ENCODE results near the gene KSR2. TPM values are rescaled to one million over a fixed set of nuclear protein-coding genes. Genes with fewer than 3 reads are reported as not detected.

Gene KSR2
- total and polyA plus RNA-seq, 2 of the 13 experiments (the other 11 are each of a cell fraction or from before 2014, with no cell fraction given) = 0.02 TPM; not detected in 1

DNA sequence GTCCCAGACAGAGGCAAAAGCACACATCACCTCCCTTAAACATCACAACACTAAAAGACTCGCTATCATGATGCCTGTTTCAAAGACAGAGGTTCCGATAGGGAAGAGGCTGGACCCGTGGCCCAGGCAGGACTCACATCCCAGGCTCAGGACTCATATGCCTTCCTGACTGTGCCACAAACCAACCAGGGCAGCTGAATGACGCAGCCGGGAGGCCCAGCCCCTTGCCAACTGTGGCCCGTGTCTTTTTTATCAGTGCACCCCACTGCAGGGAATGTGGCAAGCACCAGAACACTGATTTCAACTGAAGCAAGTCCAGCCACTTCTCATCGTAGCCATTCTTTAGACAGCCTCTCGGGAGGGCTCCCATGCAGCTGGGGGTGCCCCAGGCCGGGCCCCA is 132.3 kb downstream of the KSR2 start:
- Histone ChIP-seq H3K4me1 (ENCODE audit: insufficient read depth, low read length) (no peaks in the 10 kb centered on the region), H3K27ac (ENCODE audit: extremely low read length, insufficient read depth, low read length) (no peak overlapping the region), H2AFZ (ENCODE audit: low read length) (no peak overlapping the region), H3K36me3 (replicated peaks in 1 of 2; ENCODE audit: control insufficient read depth in 1 of 2, insufficient read depth in 2 of 2, low read length in 2 of 2) (no peaks in the 10 kb centered on the region), H3K4me3 (replicated peaks in 1 of 3; ENCODE audit: insufficient read depth in 1 of 3, low read depth in 2 of 3, low read length in 3 of 3) (no peak overlapping the region), H3K79me2 (ENCODE audit: insufficient read depth, low read length) (no peaks in the 10 kb centered on the region), H4K20me1 (ENCODE audit: insufficient read depth, low read length) (no peaks in the 10 kb centered on the region; the same call in 1 of the 2 replicates), H3K9me3 (ENCODE audit: low read length) (no peaks in the 10 kb centered on the region), H3K4me2 (ENCODE audit: low read depth, low read length) (no peak overlapping the region), H3K27me3 (ENCODE audit: control insufficient read depth in 1 of 2, insufficient read depth in 2 of 2, low read length in 2 of 2) (peaks cover 3 to 36% of the 10 kb centered on the region in 2 experiments; a peak in 3 of 5 replicates), H3K9ac (ENCODE audit: insufficient read depth, low read depth, low read length) (no peak overlapping the region)
- no TSS peak for BruUV-seq (replicated peaks)
- intact Hi-C loops (cut with micrococcal nuclease; ENCODE audit: unreplicated experiment) = loop anchor here (10.0 kb wide), 1 partner anchor 152 kb away; no protein-coding TSS in a partner anchor
- WGBS (ENCODE audit: low lambda C conversion rate) = 23% methylated on average over 4 of the region's 9 CpGs
- in situ Hi-C loops (cut with HindIII; ENCODE audit: extremely low pct_ligation_motif_present, low pct_unique_long_range_greater_than_20kb) = loop anchor here (5.0 to 10.0 kb wide), 3 partner anchors 252 to 622 kb away; partner anchors contain the start of gene NOS1
- no peak for TF ChIP-seq ZMYM2 (CRISPR knock-in tag; IDR thresholded peaks at IDR 0.05)
- no peak for TF ChIP-seq SP140L (CRISPR knock-in tag; IDR thresholded peaks at IDR 0.05; ENCODE audit: borderline replicate concordance)
- no peak for TF ChIP-seq JARID2 (CRISPR knock-in tag; IDR thresholded peaks at IDR 0.05; ENCODE audit: insufficient replicate concordance)
- no peak for TF ChIP-seq GATAD2A (CRISPR knock-in tag; IDR thresholded peaks at IDR 0.05)
- no peak for TF ChIP-seq HMG20B (CRISPR knock-in tag; conservative IDR thresholded peaks at IDR 0.05)
- TF ChIP-seq ZNF230 (CRISPR knock-in tag; IDR thresholded peaks at IDR 0.05) = no peak
- no peak for TF ChIP-seq ZNF20 (CRISPR knock-in tag; IDR thresholded peaks at IDR 0.05)
- no peak for TF ChIP-seq PHB2 (IDR thresholded peaks at IDR 0.05; ENCODE audit: partially characterized antibody)
- no peak for TF ChIP-seq KDM3A (CRISPR knock-in tag; IDR thresholded peaks at IDR 0.05; ENCODE audit: low read depth)
- no peak for TF ChIP-seq NFKB2 (CRISPR knock-in tag; IDR thresholded peaks at IDR 0.05; ENCODE audit: borderline replicate concordance)
- no peak for TF ChIP-seq SUZ12 (IDR thresholded peaks at IDR 0.05; ENCODE audit: low read depth, low read length)
- no peak for TF ChIP-seq RFXANK (CRISPR knock-in tag; IDR thresholded peaks at IDR 0.05)
- no peak for TF ChIP-seq ZNF124 (CRISPR knock-in tag; IDR thresholded peaks at IDR 0.05)
- TF ChIP-seq NFE2L1 (CRISPR knock-in tag; IDR thresholded peaks at IDR 0.05; ENCODE audit: borderline replicate concordance) = no peak
- TF ChIP-seq ZFP36 (IDR thresholded peaks at IDR 0.05; ENCODE audit: borderline replicate concordance, low read depth, low read length, partially characterized antibody) = no peak
- no peak for TF ChIP-seq SMAD3 (CRISPR knock-in tag; IDR thresholded peaks at IDR 0.05)
- no peak for TF ChIP-seq ZBTB38 (CRISPR knock-in tag; IDR thresholded peaks at IDR 0.05)
- TF ChIP-seq ZNF510 (CRISPR knock-in tag; IDR thresholded peaks at IDR 0.05; ENCODE audit: low read depth) = no peak
- ChIA-PET CTCF (ENCODE audit: low intra/inter-chr PET ratio, low total read pairs) (interaction anchor here (1.2 to 2.2 kb wide), 5 partner anchors 13 to 624 kb away, joined by 3 to 24 read pairs (median 6); no protein-coding TSS in a partner anchor), POLR2A (no interaction called here)
- FAIRE-seq = no peak
- ATAC-seq = no peak
- no peak for DNase-seq (ENCODE audit: low spot score)

All from HepG2 (cell line).